HG02571 (cell line): ENCODE results near the gene PIRT.

Experiments
- ATAC-seq: cut with Tn5 transposase; IDR thresholded peaks from one replicate; pipeline ENCODE4 v1.9.1; 2021; ENCODE audit warnings: mild to moderate bottlenecking, moderate library complexity; ENCODE audit not compliant: unreplicated experiment

Gene PIRT

GRCh38 chr17:10790491-10791401, 47.1 kb downstream of the PIRT start:
- no peak for ATAC-seq

DNA sequence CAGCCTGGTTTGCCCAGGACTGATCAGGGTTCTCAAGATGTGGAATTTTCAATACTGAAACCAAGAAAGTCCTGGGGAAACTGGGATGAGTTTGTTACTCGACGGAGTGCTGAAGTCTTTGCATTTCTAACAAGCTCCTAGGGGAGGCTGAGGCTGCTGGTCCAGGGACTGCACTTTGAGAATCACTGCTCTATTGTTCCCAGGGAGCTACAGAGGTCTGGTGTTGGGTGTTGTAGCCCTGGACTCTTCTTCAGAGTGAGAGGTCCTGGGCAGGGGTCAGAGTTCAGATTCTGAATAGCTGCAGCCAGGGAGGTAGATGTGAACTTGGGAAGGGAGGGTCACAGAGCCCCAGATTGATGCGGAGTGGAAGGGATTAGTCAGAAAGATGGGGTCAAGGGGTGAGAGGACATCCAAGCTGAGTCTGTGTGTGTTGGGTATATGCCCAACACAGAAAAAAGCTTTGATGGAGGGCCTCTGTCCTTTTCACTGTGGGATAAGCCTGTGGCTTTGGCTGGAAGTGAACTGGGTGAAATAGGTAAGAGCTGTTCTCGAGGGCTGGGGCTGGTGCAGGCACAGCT, 48.1 kb downstream of the PIRT start:
- ATAC-seq = no peak

DNA sequence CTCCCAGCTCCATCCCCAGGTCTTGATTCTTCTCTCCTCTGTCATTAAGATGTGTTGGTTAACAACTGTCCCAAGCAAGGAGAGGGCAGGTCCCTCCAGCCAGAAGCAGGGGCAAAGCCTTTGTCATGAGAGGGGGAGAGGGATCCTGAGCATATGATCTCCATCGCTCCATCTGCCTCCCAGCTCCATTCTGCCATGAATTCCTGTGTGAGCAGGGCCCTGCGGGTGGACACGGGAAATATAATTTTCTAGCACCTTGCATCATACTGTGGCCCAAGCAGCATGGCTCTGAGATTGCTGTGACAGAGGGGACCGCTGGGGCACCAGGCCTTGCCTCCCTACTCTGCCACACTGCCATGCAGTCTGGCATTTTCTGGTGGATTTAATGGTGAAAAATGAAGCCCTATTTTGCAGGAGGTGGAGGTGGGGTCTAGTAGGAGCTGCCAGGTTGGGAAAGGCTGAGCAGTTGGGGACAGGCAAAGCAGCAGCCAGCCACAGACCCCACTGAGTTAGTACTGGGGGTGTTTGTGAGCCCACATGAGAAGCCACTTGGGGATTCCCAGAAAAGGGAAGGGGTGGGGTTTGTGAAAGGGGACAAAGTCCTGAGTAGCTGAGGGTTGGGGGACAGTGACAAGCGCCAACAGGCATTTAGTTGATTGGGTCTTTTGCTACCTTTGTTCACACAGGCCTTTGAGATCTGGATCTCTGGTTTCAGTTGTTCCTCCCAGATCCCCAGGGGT, 50.4 kb downstream of the PIRT start:
- no peak for ATAC-seq

DNA sequence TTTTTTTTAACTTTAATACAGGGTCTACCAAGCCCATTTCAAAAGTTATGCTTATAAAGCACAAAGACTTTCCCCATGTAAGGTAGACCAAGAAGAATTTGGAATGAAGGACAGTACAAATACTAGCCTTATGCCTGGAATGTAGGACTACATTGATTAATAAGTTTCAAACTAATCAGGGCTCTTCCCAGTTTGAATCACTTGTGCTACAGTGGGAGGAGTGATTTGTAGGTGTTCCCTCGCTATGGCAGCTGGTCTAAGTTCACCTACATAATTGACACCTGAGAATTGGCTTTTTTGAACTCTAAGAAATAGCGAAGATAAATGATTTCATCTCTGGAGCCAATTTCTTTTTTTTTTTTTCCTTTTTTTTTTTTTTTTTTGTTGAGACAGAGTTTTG, 52.6 kb downstream of the PIRT start:
- ATAC-seq = no peak

- no peak for ATAC-seq
These were observed 58.3 kb downstream of the PIRT start for GRCh38 chr17:10779609-10780008.

DNA sequence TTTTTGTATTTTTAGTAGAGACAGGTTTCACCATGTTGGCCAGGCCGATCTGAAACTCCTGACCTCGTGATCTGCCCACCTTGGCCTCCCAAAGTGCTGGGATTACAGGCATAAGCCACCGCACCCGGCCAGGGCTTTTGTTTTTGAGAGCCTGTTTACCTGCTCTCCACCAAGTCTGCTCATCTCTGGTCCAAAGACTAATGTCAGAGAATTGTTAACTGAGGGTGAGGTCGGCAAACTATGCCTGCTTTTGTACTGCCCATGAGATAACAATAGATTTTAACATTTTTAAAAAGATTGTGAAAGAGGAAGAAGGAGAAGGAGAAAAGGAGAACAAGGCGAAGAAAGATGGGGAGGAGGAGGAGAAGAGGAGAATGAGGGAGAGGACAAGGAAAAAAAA, 60.0 kb downstream of the PIRT start:
- no peak for ATAC-seq

DNA sequence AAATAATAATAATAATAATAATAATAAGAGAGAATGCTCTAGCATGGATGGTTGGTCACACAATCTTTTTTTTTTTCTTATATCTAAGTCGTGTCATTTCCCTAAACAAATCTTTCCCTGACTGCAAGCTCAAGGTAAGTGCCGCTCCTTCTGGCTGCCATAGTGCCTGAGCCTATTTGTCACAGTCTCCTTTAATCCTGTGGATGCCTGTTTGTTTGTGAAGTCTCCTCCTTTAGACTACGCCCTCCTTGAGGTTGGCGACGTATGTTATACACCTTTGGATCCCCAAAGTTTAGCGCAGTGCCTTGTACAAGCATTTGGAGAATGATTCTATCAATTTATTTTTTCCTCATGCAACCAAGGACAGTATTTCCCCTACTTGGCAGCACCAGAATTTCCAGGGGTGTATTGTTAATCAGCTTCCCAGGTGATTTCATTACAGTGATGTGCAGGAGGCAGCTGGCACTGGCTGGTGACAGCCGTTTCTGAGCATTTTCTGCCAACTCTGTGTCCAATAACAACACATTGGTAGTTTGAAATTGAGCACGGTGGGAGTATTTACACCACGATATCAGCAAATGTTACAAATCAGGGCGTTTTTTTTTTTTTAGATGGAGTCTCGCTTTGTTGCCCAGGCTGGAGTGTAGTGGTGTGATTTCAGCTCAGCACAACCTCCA, 60.6 kb downstream of the PIRT start:
- no peak for ATAC-seq

DNA sequence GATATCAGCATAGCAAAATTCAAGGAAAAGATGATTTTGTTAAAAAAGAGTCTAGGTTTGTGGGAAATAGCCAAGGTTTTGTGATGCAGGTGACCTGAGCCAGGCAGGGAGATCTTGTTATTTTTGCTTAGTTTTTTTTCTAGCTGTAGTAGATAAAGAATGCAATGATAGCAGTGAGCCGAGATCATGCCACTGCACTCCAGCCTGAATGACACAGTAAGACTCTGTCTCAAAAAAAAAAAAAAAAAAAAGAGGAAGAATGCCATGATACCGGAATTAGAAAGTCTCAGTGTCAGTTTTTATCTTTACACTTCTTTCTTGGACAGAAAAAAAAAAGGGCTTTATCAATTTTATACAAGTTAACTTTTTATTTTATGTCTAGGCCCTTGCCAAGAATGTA, 61.5 kb downstream of the PIRT start:
- ATAC-seq = no peak

GRCh38 chr17:10775740-10776356, 62.0 kb downstream of the PIRT start:
- no peak for ATAC-seq

DNA sequence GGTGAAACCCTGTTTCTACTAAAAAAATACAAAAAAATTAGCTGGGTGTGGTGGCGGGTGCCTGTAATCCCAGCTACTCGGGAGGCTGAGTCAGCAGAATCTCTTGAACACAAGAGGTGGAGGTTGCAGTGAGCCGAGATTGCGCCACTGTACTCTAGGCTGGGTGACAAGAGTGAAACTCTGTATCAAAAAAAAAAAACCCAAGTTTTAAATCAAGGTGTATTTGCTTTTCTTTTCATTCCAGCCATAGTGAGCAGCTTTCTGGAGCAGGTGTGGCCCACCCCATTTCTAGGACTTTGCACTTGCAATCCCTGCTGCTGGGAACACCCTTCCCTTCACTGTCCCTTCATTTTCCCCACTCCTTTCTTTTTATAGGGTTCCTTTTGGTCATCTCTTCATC, 62.8 kb downstream of the PIRT start:
- ATAC-seq = no peak

DNA sequence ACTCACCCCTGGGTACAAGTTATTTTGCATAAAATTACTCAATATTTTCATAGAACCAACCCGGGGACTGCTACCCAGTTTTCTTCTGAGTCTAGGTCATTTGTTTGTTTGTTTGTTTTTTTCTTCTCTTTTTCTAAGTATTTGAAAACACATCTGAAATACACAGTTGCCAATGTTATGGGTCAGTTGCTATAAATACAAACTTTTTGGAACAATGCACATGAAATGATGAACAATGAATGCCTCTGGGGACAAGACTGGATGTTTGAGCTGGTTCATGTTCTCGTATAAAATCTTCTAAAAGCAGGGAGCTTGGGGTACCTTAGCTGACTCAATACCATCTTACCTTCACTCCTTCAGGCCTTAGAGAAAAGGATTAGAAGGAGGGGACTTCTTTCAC, 64.5 kb downstream of the PIRT start:
- ATAC-seq = no peak
